CD4-positive, alpha-beta T cell treated with Interferon gamma for 1 hour (primary cell): ENCODE results near the gene INCA1.
A peak's percentile ranks its signal among the peaks of the same experiment; 100 is the strongest.

Experiments
- DNase-seq: peaks from one replicate; pipeline ENCODE4 v3.0.0-alpha.2; 2020

Gene INCA1

DNA sequence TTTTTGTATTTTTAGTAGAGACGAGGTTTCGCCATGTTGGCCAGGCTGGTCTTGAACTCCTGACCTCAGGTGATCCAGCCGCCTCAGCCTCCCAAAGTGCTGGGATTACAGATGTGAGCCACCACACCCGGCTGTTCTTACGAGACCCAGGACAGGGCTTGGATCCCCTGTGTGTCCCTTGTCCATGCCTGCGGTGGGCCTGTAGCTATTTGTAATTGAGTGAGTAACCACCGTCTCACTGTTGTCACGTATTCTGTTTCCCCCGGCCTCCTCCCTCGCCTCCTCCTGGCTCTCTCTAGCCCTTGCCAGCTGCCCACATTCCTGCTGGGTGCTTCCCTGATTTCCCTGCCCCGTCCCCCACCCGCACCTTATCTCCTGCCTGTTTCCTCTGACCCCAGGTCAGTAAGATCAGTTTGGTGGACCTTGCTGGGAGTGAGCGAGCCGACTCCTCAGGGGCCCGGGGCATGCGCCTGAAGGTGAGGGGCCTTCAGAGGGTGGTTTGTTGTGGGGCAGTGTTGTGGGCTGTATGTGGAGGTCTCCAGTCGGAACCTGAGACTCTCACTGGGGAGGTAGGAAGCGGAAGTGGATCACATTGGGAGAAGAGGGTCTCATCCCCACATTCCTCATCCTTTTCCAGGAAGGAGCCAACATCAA is 6.0 kb upstream of the INCA1 start:
- DNase-seq = no peak

DNA sequence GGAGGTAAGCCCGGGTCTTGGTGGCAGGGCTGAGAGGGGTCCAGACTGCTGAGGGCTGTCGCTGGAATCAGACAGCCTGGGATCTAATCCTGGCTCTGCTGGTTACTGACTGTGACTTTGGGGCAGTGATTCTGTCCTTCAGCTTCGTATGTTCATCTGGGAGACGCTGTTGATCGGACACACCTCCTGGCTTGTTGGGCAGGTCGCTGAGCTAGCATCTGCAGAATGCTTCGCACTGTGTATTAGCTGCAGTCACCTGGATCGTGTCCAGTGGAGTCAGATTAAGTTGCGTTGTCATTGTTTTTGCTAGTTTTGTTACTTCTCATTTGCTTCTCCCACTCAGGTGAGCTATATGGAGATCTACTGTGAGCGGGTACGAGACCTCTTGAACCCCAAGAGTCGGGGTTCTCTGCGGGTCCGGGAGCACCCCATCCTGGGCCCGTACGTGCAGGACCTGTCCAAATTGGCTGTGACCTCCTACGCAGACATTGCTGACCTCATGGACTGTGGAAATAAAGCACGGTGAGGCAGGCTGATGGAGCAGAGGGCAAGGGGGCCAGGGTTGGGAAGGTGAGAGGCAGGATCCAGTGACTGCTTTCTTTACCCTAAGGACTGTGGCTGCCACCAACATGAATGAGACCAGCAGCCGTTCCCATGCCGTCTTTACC is 4.9 kb upstream of the INCA1 start:
- DNase-seq = no peak

DNA sequence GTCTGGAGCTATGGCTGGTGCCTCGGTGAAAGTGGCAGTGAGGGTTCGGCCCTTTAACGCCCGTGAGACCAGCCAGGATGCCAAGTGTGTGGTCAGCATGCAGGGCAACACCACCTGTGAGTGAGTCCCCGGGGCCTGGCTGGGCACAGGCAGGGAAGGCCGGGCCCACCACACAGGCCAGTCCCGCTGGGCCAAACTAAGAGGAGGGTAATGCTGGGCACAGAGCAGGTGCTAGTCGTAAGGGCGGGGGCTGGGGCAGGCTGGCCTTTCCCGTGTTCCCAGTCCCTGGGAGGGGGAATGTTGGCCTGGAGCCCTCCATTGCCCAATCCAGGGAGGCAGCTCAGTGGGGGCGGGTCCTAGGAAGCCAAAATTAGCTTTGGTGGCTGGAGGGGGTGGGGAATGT is 2.9 kb upstream of the INCA1 start:
- no peak for DNase-seq

DNA sequence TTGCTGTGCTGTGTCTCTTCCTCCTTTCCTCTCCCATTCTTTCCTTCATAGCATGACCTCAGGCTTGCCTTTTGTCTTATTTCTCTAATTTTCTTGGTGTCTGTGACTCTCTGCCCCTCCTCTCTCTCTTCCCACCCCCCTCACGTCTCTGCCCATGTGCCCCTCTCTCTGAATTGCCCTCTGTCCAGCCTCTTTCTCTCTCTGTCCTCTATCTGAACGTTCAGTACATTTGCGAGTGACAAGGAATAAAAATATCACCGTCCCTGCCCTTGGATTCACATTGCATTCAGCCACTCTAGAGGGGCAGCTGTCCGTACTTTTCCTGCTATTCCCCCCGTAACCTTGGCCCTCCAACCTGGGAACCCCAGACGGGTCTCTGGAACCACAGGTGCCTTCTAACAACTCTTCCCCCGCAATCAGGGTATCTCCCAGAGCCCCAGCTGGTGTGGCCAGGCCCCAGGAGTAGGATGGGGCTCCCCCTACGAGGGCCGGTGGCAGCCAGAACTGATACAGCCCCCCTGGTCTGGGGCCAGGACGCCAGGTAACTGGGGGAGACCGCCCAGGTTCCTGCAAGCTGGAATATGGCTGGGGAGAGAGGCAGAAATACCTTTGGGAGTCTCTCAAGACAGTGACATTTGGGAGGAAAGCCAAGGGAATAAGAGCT is 2.2 kb upstream of the INCA1 start:
- no peak for DNase-seq

DNA sequence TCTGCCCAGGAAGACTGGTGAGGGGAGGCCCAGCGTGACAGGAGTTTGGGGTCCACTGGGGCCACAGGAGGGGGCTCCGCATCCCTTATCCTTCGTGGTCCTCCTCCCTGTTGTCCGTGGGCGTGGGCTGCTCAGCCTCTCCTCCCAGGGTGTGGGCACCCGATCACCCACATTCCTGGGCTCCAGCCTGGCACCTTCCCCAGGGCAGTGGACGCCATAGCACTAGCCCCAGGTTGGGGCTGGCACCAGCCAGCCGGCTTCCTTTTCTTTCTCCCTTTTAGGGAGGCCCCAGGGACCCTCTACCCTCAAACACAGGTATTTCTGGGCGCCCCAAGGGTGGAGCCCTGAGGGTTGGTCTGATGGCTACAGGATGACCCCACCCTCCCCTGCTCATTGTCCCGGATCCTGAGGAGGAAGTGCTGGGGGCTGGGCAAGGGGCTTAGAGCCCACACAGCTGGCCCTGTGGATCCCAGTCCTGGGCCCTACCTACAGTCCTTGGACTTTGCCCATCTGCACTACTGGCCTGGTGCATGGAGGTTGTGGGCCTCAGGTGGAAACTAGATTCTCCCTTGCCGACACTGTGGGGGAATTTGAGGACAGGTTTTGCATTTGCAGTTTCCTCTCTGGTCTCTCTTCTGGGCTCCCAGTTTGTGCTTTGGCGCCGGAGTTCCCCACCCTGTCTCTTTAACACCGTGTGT is 1.6 kb upstream of the INCA1 start:
- DNase-seq = no peak

DNA sequence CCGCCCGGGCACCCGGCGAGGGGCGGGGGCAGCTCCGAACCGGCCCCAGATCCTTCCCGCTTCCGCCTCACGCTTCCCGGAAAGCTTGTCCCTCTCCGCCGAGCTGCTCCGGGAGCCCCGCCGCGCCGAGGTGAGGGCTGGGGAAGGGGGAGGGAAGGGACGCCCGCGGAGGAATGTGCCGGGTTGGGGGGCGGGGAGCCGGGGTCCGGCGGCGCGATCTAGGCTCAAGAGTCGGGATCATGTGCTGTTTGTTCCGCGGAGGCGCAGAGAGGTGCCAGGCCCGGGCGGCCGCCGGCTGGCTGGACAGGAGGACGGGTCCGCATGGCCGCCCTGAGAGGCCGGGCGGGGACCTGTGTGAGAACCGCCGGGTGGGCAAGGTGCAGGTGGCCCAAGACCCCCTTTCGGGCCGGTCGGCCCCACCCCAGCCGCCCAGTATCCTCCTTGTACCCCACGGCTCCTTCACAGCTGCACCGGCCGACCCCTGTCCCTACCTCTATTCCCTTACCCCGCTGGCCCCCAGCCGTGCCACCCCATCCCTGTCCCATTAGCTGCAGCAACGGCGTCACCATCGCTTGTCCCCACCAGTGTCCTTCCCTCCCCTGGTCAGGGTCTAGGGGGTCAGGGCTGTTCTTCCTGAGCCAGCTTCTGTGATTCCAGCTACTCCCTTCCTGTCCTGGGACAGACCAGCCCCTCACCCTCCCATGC is 857 bp upstream of the INCA1 start:
- no peak for DNase-seq

DNA sequence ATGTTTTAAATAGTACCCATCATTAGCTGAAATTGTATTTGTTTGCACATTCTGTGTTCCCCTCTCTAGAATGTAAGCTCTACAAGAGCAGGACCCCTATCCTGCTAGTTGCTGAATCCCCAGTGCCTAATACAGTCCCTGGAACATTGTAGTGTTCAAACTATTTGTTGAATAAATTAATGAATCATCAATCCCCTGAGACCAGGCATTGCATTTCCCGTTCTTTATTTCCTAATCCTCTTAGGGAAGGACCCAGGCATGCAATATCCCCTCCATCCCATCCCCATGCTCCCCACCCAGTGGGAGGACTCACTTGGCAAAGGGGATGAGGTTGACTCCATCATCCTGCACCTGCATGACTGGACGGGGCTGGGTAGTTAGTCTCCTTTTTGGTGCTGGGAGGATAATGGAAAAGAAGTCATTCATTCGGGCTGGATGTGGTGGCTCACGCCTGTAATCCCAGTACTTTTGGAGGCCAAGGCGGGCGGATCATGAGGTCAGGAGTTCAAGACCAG is 3.2 kb downstream of the INCA1 start:
- no peak for DNase-seq

DNA sequence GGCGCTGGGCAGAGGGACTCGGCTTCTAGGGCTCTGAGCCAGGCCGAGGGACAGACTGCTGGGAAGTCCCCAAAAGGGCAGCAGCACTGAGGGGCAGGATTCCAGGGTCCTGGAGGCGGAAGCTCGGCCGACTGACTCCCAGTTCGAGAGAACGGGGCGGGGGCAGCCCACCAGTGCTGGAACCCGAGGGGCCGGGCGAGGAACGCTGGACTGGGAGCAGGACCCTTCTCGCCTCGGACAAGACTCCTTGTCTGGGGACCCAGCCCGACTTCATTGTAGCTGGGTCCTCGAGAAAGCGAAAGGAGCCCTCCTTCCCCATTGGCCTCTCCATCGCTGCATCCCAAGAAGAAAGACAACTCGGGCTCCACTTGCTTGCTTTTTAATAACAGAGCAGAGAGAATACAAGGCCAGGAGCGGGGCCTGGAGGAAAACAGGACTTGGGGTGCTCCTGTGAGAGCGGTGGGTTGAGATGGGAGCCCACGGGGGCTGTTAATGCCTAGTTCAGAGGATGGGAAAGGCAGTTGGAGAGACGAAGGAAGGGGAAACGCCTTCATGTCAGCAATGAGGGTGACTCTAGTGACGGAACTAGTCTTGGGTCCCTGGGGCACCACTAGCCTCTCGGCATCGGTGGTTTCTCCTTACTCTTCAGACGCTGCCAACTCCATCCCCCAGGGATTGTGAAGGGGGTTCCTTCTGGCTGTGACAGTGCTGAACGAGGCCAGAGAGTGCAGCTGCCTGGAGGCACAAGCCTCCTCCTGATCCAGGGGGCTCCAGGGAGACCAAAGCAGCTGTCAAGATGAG is 9.4 kb downstream of the INCA1 start:
- no peak for DNase-seq

DNA sequence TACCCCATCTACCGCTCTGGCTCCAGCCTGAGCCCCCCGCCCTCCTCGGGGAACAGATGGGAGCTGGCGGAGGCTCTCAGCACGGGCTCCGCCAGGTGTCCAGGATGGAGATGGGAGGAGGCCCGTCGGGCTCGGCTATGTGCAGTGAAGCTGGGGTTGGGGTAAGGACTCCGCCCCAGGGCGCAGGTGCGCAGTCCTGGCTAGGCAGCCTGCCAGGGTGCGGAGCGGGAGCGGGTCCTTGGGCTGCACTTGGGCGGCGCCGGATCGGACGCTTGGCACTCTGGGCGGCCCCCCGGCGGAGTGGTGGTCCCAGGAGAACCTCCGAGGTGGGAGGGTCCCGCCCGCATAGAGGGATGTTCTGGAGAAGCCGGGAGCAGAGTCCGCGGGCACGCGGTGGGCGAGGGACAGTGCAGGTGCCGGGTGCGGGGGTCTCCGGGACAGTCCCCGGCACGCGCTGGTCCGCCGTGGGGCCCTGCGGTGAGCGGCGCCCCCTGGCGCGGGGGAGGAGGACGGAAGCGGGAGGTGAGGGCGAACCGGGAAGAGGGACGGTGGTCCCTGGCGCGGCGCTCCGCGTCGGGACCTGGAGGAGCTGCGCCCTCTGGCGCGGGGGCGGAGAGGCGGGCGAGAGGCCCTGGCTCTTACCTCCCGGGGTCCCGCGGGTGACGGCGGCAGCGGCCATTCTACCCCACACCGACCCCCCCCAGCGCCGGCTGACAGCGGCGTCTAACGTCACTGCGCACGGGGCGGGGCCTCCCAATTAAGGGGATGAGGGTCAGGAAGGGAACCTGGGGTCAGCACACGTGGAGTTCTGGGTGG is 10.2 kb downstream of the INCA1 start, which contains the start of gene CAMTA2:
CAMTA2 (minus strand) TSS at position 725 of the 816 bp plus-strand sequence. CDS start 1,453 bp downstream, outside the sequence.
- DNase-seq = peak; percentile 84

DNA sequence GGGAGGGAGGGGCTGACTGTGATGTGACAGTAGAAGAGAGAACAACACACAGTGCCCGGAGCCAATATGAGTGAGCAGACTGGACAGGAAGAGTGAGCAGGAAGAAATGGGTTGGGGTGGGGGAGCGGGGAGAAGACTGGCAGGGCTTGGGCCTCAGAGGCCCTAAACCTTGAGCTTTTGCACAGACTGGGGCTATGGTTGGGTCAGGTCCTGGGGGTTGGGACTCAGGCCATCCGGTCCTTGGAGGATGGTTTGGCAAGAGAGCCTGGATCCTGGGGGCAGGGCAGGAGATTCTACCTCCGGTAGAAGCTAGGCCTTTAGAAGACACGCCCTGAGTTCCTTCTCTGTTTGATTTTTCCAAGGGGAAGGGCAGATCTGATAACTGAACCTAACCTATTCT is 10.9 kb downstream of the INCA1 start:
- no peak for DNase-seq

DNA sequence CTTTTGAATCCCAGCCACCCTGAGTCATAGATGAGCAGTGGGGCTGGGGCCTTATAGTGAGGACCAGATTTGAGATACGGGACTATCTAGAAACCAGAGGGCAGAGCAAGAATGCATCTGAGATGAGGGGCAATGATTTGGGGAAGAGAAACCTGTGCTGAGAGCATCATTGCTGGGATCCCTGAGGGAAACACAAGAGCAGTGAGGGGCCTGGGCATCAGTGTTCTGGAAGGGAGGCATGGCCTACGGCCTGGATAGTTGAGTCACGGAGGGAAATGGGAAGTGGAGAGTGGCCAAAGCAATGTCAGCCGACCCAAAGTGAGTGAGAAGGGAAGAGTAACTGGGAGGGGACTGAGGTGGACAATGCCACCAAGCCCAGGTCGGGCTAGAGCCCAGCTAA is 15.0 kb downstream of the INCA1 start:
- no peak for DNase-seq

DNA sequence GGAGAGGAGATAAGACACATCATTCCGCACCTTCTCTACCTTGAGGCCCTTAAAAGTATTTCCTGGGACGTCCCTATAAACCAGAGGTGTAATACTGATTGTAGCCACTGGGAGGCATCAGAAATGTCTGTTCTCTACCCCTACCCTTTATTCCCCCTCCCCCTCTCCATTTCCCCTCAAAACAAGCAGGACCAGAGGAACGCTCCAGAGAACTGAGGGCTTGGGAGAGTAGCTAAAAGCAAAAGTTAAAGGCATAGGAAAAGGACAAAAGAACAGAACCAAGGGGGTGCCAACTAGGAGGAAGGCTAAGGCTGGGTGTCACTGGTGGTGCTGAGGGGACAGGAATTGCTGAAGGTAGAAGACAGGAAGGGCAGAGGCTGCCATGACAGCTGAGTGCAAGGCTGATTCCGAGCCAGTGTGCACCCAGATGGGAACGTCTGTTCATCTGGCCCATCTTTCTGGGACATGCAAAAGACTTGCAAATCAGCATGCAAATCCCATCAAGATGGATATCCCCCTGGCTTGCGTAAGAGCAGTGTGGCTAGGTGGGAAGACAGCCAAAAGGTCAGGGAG is 16.6 kb downstream of the INCA1 start:
- DNase-seq = no peak

DNA sequence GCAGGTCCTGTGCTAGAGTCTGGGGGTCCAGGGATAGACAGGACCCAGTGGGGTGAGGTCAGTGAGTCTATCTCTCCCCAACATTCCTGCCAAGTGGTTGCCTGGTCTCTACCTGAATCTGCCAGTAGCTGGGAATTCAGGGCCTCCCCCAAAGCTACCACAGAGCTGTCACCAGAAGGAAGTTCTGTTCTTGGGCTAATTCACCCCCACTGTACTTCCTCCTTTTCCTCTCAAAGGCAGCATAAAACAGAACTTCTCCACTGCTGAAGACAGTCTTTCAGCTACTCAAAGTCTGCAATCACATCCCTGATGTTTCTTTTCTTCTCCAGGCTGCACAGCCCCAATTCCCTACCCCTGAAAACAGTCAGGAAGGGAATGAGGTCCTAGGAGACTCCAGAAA is 18.6 kb downstream of the INCA1 start:
- DNase-seq = no peak

DNA sequence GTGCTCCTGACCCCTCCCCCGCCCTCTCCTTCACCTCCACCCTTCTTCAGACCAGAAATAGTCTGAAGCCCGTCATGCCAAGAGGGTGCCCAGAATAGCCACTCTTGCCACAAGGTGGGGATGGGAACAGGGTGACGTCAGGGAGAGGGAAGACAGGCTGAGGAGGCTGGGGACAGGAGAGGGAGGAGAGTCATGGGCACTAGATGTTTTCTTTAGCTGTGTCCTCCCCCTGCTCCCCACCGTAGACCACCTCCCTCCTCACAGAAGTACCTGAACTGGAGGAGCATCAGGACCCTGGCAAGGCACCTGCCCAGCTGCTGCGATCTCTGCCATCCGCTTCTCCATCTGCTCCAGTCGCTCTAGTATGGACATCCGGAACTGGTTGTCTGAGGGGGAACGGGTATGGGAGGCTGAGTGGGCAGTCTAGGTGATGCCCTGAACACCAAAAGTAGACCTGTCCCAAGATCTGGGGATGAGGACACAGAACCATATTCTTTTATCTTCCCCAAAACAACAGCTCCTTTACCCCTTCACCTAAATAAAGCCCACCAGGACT is 23.1 kb downstream of the INCA1 start:
- DNase-seq = no peak

DNA sequence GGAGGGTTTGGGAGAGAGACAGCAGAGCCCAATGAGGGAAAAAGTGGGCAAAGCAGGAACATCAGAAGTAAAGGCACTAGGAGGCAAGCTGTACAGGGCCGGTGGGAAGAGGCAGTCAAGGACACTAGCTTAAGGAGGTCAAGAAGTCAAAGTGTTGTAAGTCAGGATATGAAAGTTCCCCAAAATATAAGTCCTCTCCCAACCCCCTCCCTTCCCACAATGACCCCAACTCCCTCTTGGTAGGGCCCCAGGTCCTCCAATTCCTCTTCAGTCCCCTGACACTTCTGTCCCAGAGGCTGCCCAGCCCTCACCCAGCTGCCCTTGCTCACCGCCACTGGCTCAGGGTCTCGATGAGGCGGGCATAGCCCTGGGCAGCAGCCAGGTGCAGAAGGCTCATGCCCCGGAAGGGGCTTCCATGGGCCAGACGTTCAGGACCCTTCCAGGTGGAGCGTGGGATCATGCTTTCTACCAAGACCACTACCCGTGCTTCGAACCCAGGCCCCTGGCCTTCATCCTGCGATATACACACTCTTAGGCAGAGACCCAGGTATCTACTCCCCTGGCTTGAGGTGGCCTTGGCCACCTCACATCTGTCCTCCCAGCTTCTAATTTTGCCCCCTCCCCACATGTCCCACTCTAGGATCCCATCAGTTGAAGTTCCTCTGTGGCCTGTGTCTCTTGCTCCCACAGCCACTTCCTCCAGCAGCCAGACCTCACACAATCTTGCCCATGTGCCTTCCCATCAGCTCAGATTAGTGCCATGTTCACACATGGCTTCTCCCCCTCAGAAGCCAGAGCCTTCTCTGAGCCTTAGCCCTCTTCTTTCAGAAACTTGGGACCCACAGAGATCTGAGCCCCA is 23.8 kb downstream of the INCA1 start:
- no peak for DNase-seq

DNA sequence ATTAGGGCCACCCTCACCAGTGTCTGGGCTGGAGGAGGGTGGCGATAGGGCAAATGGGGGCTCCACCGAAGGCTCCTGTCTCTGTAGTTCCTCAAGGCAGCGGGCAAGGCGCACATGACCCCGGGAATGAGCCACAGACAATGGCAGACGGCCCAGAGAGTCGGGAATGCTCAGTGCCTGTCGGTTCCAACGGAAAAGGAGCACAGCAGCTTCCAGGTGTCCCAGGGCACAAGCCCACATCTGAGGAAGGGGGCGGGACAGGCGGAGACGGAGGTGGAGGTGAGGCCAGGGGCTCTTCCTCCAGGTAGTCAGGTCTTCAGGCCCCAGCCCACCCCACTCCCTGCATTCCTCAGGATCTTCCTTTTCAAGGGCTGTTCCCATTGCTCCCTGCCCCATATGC is 24.6 kb downstream of the INCA1 start:
- no peak for DNase-seq

DNA sequence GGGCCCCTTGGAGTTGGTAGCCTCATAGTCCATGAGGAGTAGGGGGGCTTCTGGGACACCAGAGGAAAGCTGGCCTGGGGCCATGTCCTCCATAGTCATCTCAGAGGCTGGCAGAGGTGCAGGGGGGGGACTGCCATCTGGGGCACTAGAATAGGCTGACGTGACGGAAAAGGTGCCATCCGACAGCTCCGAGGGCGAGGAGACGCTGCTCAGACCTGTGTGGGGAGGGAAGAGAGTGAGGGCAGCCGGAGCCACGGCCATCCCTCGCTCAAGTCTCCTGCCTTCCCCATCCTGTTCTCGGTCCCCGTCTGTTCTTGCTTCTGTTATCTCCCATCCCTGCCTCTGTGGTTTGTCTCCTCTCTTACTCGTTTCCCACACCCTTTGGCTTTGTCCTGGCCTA is 25.0 kb downstream of the INCA1 start:
- no peak for DNase-seq

DNA sequence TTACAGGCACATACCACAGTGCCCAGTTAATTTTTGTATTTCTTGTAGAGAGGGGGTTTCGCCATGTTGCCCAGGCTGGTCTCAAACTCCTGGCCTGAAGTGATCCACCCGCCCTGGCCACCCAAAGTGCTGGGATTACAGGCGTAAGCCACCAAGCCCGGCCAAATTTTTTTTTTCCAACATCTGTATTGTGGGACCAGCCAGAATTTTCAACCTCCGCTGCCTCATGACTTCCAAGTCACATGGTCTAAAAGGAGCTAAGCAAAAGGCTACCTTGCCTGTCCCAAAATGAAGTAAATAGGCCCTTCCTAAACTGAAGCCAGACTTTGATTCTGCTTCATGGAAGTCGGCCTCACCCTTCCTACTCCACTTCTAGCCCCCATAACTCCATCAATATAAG is 25.5 kb downstream of the INCA1 start:
- no peak for DNase-seq

DNA sequence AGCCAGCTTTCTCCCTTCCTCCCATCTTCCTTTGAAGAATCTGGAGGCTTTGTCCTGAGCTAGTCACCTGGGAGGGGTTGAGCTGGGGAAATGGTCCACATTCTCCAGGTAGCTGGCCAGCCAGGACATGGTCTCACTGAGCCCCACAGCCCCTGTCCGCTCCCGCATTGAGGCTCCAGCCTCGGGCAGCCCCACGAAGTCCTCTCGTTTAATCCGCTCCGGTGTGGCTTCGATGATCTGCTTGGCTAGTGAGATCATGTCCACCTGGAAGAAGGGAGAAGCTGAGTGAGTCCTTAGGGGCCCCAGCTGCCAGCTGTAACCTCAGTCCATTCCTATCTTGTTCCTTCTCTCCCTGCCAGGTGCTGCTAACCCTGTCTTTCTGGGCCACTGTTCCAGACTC is 27.0 kb downstream of the INCA1 start:
- DNase-seq = no peak
